AG20443 (cell line): ENCODE results near the gene UCMA.

Experiments used
- DNase-seq: peaks from one replicate; pipeline ENCODE4 v3.0.0; 2012; ENCODE audit warnings: low spot score, mixed read lengths

Gene UCMA

DNA sequence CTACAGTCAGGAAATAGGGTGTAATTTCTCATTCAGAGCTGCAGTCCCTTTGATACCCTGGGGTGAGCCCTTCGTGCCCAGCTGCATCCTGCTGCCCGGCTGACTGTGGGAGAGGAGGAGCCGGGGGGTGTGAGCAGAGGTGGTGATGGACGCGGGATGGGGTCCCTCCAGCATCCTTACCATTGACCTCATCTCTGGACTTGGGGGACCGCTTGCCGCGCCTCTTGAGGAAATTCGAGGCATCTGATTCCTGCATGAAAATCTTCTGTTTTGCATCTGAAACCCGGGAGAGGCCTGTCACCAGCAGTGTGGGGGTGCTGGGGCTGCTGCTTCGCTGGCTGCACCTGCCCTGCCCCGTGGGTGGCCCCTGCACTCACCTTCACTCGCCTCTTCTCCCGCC lies 816 bp downstream of the UCMA start:
- no peak for DNase-seq

DNA sequence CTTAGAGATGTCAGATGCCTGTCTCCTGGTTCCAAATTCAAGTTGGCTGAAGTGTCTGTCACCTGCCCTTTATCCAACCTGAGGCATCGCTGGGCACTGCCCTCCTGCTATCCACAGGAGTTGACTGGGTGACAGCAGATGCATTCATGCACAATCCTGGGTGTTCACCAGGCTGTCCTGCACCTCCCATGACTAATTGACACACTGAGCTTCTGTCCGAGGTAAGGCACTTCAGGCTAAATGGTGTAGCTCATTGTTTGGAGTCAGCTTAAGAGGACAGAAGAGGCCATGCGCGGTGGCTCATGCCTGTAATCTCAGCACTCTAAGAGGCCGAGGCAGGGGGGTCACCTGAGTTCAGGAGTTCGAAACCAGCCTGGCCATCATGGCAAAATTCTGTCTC lies 2.4 kb downstream of the UCMA start:
- no peak for DNase-seq

DNA sequence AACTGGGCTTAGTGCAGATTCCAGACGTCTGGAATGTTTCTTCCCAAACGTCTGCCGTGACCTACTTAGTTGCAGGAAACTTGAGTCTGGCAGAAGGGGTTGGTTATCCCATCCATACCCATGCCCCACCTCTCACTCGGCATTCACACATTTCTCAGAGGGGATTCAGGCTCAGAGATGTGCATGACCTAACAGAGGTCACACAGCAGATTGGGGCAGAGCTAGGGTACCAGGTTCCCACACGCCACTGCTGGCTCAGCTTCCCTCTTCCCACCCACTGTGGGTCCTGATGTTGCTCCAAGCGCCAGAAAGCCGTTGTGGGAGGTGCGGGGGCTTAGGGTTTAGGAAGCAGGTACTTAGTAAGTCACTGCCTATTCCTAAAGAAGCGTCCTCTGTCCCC lies 3.0 kb downstream of the UCMA start:
- no peak for DNase-seq

DNA sequence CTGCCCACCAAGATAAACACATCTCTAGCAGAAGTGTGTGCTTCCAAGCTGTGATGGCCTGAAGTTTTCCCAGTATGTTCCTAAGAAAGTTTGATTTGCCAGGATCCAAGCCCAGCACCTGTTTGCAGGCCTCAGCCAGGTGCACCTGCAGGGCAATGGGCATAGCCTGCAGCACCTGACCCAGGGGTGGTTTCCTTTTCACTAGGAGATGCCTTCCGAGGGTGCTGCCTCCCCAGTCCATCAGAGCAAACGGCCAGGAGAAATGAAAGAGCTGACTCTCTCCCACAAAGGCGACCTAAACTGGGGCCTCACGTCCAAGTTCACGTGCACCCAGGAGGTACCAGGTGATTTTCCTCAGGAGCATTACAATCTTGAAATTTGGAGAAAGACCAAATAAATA lies 7.1 kb downstream of the UCMA start:
- no peak for DNase-seq

DNA sequence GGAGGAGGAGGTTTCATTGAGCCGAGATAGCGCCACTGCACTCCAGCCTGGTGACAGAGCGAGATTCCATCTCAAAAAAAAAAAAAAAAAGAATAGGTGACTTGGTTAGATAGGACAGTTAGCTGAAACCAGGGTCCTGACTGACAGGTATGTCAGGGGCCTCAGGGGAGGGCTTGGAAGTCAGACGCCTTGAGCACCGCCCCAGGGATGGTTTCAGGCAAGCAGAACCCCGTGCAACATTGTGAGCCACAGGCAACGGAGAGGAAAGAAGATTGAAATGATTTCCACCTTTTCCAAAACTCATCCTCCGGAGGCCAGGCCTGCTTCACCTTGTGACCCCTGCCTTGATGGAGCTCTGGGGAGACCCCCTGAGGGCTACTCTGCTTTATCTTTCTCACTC lies 8.6 kb downstream of the UCMA start:
- no peak for DNase-seq

DNA sequence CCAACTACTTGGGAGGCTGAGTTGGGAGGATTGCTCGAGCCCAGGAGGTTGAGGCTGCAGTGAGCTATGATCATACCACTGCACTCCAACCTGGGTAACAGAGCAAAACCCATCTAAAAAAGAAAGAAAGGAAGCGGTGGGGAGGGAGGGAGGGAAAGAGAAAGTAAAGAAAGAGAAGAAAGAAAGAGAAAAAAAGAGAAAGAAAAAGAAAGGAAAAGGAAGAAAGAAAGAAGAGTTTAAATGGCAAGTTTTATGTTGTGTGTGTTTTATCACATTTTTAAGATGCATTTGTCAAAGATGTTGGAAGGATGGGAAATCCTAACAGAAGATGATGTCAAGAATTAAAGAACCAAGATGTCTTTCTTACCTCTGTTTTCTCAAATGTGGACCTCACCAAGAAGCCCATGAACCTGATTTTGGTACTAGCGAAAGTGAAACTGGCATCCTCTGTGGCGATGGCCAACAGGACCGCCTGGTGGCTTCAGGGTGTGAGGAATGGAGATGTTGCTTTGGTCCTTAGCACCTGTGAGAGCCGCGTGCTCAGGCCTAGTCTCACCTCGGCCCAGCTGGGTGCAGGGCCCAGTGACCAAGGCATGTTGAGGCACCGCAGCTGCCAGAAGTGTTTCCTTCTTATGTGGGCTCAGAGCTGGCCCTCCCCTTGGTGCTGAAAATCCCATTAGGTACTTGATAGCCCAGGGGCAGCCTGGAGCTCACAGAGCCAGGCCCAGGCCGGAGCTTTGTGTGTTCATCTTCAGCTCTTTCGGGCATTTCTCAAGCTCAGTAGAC lies 9.8 kb downstream of the UCMA start:
- DNase-seq = no peak

DNA sequence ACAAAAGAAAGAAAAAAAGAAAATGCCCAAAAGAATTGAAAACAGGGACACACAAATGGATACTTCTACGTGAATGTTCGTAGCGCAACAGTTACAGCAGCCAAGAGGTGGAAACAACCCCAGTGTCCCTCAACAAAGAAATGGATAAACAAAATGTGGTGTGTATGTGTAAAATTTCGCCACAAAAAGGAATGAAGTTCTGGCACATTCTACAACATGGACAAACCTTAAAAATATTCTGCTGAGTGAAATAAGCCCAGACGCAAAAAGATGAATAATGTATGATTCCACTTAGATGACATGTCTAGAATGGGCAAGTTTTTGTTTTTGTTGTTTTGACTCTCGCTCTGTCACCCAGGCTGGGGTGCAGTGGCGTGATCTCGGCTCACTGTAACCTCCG lies 10.9 kb downstream of the UCMA start:
- no peak for DNase-seq

DNA sequence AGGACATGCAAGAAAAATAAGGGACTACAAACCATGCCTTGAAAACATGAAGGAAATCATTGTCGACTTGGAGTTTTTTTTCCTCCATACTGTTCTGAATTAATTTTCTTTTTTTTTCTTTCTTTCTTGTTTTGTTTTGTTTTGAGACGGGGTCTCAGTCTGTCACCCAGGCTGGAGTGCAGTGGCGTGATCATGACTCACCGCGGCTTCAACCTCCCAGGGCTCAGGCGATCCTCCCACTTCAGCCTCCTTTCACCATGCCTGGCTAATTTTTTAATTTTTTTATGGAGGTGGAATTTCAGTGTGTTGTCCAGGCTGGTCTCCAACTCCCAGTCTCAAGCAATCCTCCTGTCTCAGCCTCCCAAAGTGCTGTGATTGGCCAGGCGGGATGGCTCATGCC lies 11.6 kb downstream of the UCMA start:
- DNase-seq = no peak

DNA sequence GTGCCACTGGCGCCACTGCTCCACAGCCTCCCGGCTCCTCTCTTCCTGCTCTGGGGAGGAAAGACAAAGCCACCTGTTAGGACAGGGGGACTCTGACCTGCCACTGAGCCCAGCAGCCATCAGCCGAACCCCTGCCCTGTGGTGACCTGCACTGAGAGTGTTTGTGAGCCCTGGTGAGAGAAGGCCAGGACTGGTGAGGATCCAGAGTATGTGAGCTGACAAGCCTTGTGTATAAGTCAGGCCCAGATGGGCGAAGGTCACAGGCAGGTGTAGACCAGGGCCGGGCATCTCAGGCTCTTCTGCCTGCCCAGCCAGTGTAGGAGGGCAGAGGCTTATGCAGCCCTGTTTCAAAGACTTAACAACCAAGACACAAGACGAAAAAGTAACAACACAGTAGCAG lies 12.0 kb downstream of the UCMA start:
- no peak for DNase-seq

DNA sequence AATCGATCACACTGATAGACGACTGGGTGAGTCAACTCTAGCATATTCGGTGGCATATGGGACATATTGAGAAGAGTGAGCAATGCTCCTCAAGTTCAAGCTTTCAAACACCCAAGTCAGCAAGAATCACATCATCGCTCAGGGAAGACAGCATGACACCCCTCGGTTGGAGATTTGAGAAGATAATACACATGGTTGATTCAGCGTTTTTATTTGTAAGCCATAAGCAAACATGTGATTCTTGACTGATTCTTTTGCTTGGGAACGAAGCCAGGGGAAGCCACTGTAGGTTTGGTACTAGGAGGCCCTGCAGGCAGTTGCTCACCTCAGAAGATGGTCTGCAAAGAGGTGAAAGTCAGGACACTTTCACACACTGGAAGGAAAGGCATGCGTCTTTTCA lies 12.6 kb downstream of the UCMA start:
- no peak for DNase-seq

DNA sequence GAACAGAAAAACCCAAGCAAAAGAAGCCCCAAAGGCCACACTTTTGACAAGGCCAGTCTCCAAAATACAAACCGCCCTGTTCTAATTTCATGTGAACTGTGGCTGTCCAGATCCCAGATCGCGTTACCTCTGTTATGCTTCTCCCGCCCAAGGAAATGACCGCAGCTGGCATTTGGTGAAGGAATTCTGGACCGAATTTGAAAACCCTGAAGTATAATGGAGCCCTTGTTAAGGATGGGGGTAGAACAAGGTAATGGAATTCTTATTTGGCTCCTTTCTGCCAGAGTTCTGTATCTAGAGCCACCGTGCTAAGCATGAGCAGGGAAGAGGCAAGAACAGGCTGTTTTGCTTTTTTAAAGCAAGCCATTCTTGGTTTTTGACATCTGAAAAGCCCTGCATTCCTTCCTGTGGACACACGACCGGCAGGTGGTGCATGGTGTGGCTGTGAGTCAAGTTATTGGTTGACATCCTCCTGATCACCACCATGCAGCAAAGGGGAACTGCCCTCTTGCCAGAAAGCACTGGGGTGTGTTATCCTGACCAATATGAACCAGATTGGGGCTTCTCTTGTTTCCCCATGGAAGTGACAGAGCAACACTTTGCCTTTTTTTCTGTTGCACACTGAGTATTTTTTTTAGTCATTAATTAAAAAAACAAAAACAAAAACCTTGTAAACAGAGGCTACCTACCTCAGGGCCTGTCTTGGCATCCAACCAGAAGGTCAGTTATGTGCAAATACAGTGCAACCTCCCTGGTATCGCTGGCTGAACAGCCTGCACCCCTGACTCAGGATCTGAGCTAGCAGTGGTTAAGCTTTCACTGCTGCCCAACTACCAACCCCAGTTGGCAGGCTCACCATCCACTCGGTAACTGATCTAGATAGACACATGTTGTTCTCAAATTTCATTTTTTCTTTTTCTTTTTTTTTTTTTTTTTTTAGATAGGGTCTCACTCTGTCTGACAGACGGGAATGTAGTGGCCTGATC lies 14.2 kb downstream of the UCMA start:
- peak; percentile 39 for DNase-seq

DNA sequence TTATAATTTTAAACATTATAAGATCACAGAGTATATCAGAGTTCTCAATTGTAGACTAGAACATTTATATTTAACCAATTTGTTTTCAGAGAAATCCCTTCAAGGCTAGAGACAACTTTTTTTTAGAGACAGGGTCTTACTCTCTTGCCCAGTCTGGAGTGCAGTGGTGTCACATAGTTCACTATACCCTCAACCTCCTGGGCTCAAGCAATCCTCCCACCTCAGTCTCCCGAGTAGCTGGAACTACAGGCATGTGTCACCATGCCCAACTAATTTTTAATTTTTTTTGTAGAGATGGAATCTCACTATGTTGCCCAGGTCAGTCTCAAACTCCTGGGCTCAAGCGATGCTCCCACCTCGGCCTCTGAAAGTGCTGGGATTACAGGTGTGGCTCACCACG lies 15.3 kb downstream of the UCMA start:
- no peak for DNase-seq

DNA sequence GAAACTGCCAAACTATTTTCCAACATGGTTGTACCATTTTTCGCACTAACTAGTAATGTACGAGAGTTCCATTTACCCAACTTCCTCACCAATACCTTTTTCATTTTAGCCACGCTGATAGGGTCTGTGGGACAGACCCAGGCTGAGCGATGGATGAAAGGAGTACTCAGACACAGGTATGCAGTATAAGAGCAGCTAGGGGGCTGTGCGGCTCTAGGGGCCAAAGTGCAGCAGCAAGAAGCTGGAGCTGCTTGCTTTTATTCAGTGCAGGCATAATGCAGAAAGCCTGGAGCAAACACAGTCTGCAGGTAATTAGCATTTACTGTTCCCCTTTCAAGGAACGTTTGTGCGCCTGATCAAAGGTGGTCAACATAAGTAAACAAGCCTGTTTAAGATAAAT lies 21.0 kb downstream of the UCMA start:
- DNase-seq = no peak

DNA sequence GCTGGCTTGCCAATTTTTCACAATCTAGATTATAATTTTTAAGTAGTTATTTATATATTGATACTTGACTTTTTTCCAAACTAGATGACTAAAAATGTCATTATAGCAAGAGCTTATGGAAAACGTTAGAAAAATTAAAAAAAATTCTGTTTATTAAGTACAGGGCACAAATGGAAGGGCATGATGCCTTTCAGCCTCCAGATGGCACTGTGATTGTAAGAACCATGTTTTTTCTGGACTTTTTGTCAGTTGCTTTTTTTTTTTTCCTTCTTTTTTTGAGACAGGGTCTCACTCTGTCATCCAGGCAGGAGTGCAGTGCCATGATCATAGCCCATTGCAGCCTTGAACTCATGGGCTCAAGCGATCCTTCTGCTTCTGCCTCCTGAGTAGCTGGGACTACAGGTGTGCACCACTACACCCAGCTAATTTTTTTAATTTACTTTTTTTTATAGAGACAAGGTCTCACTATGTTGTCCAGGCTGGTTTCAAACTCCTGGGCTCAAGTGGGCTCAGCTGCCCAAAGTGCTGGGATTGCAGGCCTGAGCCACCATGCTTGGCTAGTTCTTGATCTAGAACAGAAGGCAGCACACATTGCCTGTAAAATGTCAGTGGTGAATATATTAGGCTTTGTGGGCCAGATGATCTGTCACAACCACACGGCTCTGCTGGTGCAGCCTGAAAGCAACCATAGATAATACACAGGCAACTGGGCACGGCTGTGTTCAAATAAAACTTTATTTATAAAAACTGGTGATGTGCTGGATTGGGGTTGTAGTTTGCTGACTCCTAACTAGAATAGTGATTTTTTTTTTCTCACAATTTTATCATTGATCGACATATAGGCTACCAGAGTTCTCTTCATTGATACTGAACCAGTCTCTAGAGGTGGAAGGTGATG lies 27.4 kb downstream of the UCMA start:
- DNase-seq = peak; percentile 58

DNA sequence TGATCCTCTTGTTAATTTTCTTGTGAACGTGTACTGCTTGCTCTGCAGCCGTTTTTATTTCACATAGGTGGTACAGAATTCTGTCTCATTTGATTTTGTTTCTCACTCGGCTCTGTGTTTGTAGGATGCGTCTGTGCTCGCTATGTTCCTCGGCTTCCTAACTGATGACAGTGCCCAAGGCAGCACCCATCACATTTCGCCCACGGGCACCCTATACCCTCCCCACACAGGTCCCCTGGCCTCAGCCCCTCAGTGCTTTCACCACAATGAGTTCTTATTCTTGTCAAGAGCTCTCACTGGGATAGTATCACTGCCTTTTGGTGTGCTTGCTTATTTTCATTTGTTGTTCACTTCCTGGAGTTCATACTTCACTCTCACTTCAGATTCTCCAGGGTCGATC lies 28.1 kb downstream of the UCMA start:
- no peak for DNase-seq

DNA sequence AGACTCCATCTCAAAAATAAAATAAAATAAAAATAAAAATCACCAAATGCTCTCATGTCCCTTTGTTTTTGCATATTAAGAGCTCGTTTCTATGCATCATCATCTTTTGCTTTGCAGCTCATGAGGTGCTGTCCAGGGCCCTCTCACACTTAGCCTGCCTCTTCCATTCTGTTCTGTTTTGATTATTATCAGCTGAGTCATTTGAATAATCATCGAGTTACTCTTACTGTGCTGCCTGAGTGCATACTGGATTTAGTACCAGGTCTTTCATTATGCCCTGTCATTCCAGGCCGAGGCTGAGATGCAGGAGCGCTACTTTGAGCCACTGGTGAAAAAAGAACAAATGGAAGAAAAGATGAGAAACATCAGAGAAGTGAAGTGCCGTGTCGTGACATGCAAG lies 33.0 kb downstream of the UCMA start:
- peak; percentile 52 for DNase-seq

DNA sequence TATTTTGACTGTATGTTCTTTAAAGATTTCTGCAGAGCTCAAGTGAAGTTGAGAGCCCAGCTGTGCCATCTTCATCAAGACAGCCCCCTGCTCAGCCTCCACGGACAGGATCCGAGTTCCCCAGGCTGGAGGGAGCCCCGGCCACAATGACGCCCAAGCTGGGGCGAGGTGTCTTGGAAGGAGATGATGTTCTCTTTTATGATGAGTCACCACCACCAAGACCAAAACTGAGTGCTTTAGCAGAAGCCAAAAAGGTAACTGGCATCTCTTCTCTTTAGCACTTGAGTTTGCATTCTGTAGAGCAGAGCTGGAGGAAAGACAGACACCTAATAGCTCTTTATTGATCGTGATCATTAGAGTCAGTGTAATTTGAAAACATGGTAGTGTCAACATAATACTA lies 39.2 kb downstream of the UCMA start:
- DNase-seq = no peak

DNA sequence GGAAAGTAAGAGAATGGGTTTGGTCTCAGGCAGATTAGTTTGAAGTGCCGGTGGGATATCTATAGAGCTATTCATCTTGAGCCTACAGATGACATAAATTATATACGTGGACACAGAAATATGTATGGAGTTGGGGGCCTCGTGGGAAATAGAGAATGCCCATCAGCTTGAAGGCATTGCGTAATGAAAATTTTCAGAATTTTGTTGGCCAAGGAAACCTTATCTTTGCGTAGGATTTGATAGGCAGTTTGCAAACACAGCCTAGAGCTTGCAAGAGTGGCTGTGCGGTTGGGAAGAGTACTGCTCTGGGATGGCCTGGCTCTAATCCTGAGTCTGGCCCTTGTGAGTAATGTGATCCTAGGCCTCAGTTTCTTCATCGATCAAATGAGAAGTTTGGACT lies 40.5 kb downstream of the UCMA start:
- no peak for DNase-seq

DNA sequence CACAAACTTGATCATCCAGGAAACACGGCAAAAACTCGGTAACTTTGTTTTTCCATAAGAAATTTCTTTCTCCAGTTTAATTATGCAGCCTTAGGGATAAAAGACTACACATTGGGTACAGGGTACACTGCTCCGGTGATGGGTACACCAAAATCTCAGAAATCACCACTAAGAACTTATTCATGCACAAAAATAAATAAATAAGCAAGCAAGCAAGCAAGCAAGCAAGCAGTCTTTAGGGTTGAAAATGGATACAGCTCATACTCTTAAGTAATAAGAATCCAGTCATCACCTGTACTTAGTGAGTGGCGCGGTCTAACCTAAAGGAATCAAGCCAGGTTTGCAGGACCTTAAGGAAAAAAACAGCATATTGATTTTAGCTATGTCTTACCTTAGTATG lies 42.8 kb downstream of the UCMA start:
- no peak for DNase-seq

DNA sequence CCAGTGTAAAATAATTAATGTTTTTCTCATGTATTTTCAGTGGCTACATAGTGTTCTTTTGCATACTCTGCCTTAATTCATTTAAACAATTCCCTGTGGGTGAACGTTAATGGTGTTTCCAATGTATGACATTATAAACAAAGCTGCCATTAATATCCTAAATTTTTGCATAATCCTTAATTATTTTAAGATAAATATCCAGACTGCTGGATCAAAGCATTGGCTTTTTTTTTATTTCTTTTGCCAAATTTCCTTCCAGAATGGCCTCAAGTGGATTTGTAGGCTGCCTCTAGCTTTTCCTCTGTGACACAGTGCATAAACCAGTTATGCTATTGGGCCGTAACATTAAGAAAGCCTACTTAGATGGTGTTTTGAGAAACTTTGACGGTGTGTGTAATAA lies 43.4 kb downstream of the UCMA start:
- no peak for DNase-seq

DNA sequence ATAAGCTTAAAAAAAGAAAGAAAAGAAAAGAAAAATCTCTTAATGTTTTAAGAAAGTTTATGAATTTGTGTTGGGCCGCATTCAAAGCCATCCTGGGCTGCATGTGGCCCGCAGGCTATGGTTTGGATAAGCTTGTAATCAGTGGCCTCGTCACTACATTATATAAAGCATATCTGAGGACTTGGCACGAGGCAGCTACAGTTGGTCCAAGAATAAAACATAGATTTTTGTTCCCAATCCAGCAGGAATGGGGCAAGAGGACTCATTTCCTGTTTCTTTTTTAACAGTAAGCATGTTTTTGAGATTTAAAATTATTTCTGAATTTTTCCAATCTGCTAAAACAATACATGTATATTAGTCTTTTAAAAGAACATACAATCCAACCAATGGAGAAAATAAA lies 44.2 kb downstream of the UCMA start:
- no peak for DNase-seq

DNA sequence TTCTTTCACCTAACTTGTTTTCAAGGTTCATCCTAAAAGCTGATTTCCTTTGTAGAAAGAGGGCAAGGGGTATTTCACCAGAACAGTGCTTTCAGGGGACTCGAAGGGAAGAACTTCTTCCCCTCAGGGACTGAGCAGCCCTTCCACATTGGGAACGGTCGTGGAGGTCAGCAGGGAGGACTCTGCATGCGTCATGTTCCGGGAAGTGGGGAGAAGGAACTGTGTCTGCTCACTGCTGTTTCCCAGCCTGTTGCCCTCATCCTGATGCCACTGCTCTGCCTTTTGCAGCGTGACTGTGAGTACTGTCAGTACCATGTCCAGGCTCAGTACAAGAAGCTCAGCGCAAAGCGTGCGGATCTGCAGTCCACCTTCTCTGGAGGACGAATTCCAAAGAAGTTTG lies 45.6 kb downstream of the UCMA start:
- DNase-seq = no peak
